GM19035 (cell line): ENCODE data around the gene MACROH2A1.

Experiments
- ATAC-seq: cut with Tn5 transposase; IDR thresholded peaks from one replicate; pipeline ENCODE4 v1.9.1; 2021; ENCODE audit not compliant: unreplicated experiment

MACROH2A1 gene

DNA sequence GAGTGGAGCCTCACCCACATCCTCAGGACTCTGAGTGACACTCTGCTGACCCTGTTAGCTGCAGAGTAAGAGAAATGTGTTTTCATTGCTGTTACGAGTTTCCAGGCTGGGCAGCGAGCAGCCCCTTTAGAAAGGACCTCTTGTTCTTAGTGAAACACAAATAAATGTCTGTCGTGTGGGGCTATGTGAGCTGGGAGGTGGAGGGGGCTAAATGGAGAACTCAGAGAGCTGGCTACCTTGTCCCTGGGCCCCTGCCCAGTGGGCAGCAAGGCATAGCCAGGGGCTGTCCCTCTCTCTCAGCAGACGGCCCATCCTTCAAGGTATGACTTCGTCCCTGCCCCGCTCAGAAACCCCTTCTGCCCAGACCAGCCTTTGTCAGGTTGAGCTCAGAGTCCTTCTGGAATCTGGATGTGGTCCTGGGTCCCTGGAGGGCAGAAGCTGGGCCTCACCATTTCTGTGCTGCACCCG is 38.0 kb upstream of the MACROH2A1 start:
- no peak for ATAC-seq

GRCh38 chr5:135435467-135436330 is 36.7 kb upstream of the MACROH2A1 start:
- ATAC-seq, result no peak

DNA sequence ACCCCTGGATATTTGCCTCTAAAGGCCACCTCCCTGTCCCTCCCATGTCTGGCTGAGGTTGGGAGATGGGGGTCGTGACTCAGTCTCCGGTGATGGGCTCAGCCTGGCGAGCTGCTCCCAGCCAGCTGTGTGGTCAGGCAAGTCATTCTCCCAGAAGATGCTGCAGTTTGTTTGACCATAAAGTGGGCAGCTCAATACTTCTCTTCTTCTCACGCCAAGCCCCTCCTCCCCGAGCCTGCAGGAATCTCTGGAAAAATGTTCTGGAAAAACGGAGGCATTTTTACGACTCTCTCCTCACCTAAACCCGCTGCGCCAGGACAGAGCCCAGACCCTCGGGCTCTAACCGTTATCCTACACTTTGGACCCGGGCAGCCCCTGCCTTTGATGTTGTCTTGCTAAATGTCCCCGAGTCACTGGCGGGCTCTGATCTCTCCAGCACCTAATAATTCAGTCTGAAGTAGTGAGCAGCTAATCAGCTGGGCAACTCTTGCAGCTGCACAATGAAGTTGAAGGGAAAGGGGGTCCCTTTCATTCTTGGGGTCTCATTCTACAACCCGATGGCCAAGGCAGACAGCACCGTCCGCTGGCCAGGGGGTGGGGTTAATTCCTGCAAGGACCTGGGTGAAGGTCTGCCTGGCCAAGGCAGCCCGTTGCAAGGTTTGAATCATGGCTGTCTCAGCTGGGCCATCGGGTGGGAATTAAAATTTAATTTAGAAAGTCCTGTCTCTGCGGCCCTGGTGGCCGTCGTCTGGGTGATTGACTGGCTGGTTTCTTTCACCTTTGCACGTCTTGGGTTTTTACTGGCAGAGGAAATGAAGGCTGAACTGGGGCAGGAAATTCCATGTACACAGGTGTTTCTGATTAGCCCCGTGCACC is 35.8 kb upstream of the MACROH2A1 start:
- ATAC-seq, result no peak

- no peak for ATAC-seq
These were observed 34.8 kb upstream of the MACROH2A1 start for GRCh38 chr5:135433681-135434426.

- ATAC-seq, result no peak
These were observed 33.1 kb upstream of the MACROH2A1 start for GRCh38 chr5:135432113-135432512.

DNA sequence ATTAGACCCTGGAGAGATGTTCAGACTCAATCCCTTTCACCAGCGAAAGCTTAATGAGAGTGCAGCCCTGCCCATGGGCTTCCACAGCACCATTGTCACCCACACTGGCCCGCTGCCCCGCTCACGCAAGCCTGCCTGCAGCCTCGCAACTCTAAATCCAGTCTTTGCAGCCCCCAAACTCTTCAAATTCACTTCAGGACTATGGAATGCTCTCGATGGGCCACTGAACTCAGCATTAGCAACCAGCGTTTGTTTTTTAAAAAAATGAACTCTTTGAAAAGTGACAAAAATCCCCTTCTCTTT is 31.1 kb upstream of the MACROH2A1 start:
- no peak for ATAC-seq

GRCh38 chr5:135429301-135430134 is 30.5 kb upstream of the MACROH2A1 start:
- ATAC-seq, result no peak

DNA sequence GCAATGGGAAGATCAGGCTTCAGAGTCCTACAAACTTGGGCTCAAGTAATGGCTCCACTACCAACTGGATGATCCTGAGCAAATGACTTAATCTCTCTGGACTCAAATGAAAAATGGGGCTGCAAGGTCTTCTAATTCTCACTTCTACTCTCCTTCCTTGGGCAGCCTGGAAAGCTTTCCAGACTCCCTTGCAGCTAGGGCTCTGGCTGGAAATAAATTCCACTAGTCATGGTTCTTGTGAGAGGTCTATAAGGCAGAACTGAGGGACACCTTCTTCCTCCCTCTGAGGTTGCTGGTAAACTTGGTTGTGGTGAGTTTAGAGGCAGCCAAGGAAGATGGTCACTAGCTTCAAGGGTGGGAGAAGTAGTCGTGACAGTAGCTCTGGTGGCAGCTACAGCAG is 29.6 kb upstream of the MACROH2A1 start:
- ATAC-seq, result no peak

DNA sequence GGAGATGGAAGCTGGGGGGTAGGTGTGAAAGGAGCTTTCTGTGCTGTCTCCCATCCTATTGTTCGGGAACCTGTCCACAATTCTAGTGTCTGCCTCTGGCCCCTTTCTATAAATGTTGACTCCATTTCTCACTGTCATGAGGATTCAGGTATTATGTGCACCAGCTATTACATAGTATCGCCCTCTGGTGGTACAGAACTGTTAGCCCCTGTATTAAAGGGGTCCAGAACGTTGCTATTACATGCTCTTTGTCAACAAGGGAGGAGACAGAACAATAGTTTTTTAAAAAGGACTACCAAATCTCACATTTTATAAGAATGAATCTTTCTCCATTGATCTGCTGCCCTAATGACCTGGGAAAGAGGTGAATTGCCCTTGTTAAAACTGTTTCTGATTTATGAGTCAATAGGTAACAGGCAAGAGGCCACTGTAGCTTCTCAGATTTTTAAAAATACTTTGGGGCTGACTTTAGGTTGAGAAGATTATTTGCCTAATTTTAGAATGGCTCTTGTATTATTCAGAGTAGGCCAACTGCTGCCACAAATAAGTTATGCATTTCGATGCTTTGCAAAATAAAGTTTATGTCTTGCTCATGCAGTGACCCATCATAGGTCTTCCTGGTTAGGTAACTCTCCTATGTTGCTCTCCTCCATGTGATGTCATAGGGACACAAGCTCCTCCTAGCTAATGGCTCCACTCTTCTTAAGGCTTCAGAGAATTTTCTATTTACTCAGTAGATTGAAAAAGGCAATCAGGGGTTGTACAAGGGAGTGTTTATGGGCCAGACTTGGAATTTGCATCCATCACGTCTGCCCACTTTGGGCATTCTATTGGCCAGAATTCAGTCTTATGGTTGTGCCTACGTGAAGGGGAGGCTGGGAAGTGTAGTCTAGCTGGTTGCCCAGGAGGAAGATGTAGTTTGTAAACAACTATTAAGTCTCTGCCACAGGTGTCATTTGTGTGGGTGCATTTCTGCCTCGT is 27.4 kb upstream of the MACROH2A1 start:
- peak; percentile 82 for ATAC-seq

DNA sequence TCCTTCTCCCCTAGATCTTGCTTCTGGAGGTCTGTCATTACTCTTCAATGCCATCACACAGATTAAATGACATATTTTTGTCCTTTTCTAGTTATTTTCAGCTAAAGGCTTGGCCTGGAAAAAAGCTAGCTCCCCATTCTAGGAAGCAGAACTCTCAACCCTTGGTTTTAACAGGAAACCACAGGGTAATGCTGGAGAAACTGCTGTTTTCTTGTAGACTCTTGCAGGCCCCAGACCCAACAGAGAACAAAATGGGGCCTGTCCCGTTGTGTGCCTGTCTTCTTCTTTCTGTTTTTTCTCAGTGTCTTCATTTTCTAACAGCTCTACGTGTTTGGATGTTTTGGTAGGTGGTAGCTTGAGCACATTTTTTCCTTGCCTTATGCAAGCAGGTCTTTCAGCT is 26.6 kb upstream of the MACROH2A1 start:
- ATAC-seq, result no peak

- no peak for ATAC-seq
These were observed 24.8 kb upstream of the MACROH2A1 start for GRCh38 chr5:135423846-135424168.

DNA sequence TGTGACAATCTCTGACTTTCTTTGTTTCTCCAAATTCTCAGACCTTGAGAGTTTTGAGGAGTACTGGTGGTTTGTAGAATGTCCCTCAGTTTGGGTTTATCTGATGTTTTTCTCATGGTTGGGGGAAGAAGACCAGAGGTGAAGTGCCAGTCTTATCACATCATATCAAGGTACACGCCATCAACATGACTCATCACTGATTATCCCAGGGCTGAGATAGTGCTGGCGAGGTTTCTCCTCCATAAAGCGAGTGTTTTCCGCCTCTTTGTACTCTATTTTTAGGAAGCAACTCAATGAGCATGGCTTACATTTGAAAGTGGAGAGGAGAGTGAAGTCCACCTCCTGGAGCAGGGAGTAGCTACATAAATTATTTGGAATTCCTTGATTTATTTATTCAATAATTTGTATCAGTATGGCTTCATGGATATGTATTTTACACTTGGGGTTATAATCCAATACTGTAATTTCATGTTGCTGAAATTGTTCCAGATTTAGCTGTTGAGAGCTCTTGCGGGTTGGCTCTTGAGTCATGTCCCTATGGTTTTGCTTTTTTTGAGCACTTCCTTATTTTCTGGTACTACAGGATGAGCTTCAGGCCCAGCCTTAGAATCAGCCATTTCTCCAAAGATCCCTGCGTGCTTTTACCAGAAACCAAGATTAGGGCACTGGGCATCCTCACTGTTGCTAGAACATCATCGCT is 24.3 kb upstream of the MACROH2A1 start:
- no peak for ATAC-seq

DNA sequence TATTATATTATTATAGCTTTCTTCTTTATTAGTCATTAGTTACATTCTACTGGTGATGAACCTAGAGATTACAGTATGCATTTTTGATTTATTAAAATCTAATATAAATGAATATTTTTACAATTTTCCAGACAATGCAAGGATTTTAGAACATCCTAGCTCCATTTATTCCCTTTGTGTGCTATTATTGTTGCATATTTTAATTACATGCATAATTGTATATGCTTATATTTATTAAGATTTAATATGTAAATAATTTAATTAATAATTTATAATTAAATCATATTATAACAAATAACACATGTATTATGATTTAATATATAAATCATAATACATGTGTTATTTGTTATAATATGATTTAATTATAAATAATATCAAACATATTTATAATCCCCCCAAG is 23.4 kb upstream of the MACROH2A1 start:
- ATAC-seq, result no peak

GRCh38 chr5:135417083-135417482 is 18.1 kb upstream of the MACROH2A1 start:
- no peak for ATAC-seq

GRCh38 chr5:135405082-135405481 is 6.1 kb upstream of the MACROH2A1 start:
- ATAC-seq, result no peak

GRCh38 chr5:135402031-135402430 is 3.0 kb upstream of the MACROH2A1 start:
- no peak for ATAC-seq

GRCh38 chr5:135400866-135401265 is 1.8 kb upstream of the MACROH2A1 start:
- ATAC-seq, result no peak

DNA sequence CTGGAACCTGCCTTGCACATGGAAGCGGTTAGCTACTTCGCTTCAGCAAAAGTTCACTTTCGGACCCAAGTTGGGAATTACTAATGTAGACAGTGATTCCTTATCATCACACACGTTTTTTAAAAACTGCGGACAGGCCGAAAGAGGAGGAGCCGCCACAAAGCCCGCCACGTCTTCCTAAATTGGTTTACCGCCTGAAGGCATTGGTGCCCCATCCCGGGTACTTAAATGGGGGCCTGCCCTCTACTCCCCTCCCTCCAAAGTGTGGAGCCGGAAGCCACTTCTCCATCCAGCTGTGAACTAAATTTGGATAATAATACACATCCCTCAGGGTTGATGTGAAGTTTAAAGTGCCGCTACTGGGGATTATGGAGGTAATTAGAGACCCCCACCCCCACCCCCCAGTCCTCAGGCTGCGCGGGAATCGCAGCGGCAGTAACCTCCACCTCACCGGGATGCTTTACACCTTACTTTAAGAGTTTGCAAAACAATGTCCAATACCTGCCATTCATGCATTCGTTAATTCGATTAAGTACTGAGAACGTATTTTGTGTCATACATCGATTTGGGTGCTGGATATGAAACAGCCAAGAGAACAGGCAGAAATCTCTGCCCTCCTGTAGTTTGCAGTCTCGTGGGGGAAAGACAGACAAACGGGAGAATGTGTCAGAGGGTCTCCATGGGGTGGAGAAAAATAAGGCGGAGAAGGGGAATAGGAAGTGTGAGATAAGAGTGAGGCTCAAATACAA is 937 bp upstream of the MACROH2A1 start:
- ATAC-seq, result no peak
